HL-60/S4 treated with retinoic acid at 250 ng/mL for 4 days and 3 days (cell line): ENCODE data around the gene CYB561D2.

Experiments
- in situ Hi-C: fragments of 300-500 bp; cut with MboI; formaldehyde crosslinking; loops from 2 replicates; pipeline ENCODE4 v1.7.0; 2022; ENCODE audit warnings: low sequenced_read_pairs

CYB561D2 gene

DNA sequence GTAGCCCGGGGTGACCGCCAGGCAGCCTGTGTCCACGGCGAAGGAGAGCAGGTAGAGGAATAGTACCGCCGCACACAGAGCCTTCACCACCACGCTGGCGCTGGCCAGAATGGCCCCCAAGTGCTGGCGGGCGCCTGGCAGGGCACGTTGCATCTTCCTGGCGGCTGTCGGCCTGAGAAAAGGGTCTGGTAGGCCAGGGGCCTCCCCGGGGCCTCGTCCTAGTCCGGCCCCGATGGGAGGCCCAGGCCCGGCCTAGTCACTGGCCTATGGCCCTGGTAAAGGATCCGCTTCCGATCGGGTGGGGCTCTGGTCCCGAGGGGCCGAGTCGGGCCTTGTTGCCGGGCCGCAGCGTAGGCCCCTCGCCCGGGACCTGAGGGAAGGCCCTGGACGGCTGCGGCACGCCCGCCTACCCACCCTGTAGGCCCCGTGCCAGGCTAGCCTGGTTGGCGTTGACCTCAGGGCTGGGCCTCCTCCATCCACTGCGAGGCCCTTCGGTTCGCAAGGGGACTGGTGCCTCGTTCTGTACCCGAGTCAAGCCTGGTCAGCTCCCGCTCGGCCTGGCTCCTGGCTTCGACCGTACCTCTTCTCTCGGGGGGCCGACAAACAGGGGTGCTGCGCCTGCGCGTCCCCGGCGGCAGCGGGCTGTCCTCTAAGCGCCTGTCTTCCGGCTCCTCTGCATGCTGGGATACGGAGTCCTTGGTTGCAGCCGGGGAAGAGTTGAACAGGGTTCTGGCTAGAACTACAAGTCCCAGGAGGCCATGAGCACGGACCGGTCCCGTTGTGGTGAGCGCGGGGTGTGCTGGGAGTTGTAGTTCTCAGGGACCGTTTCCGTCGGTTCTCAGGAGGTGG is 8.5 kb downstream of the CYB561D2 start, which contains the start of gene TMEM115:
TSS of gene TMEM115 (minus strand) at position 611 of the 849 bp plus-strand sequence. CDS start at position 153, 458 bp downstream.
- in situ Hi-C loops: loop anchor here (25.0 kb wide), 1 partner anchor 178 kb away; no protein-coding TSS in a partner anchor

DNA sequence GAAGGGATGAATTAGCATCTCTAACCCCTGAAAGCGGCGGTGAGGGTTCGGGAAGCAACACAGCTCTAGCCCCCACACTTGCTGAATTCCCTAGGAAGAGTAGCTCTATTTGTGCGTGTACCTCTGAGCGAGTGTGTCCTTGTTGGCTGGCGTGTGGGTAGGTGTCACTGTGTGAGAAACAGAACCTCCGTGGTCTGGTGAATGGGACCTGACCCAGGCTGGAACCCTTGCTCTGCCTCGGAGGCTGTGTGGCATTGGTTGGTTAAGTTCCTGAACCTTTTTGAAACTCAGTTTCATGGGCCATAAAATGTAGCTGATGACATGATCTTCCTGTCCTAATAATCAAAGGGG is 9.1 kb downstream of the CYB561D2 start:
- in situ Hi-C loops: loop anchor here (25.0 kb wide), 1 partner anchor 178 kb away; no protein-coding TSS in a partner anchor

DNA sequence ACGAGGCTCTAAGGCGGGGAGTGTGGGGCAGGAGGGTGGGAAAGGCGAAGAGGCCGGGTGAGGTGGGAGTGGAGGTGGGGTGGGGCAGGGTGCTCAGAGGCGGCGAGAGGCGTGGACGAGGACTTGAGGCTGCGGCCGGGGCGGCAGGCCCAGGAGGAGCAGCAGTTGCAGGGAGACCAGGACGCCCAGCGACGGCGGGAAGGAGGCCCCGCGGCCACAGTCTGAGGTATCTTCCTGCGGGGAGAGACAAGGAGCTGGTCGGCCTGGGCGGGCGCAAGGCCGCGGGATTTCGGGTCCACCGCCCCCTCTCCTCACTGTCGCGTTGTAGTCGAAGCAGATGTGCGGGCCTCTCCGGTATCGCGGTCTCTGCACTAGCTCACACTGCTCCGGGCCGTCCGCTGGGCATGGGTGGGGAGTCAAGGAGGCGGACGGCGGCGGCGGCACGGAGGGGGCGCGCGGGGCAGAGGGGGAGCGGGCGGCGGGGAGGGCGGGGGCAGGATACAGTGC is 14.0 kb downstream of the CYB561D2 start:
- in situ Hi-C loops: loop anchor here (25.0 kb wide), 1 partner anchor 173 kb away; no protein-coding TSS in a partner anchor

DNA sequence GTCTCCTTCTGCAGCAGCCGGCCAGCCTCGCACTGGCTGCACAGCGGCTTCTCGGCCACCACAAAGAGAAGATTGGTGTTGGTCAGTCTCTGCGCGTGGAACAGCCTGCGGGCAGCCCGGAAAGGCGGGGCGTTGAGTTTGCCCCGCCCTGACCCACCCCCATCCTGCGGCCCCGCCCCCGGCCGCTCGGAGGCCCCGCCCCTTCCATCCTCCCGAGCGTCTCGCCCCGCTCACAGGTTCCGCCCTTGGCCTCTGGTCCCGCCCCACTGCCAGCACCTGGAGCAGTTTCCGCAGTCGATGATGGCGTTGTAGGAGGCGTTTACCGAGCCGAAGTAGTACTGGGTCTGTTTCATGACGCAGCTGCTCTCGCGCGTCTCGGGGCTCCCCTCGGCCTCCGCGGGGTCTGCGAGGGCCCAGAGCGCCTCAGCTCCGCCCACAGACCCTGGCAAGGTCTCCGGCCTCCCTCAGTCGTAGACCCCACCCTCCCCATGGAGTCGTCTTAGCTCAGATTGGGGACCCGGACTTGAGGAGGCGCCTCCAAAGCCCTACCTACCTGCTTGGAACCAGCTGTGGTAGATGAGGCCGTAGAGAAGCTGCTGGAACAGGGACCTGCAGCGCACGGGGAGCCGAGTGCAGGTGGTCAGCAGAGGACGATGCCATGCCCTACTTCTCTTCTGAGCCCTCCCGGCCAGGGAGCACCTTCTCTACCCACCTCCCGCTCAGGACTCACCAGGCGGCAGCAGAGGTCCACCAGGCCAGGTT is 14.6 kb downstream of the CYB561D2 start:
- in situ Hi-C loops: loop anchor here (25.0 kb wide), 1 partner anchor 172 kb away; no protein-coding TSS in a partner anchor

DNA sequence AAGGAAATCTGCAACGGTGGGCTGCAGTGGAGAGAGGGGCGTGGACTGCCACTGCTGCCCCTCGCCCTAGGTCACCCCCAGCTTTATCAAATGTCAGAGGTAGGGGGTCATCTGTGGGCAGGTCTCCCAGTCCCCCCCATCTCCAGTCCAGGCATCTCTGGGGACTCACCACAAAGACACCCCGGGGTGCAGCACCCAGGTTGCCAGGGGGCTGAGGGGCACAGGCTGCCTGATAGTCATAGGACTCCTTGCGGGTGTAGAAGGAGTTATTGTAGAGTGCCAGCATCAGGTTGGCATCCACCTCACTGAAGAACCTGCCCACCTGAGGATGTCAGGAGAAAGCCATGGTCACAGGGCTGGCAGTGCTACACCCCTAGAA is 15.2 kb downstream of the CYB561D2 start:
- in situ Hi-C loops: loop anchor here (25.0 kb wide), 1 partner anchor 171 kb away; no protein-coding TSS in a partner anchor

DNA sequence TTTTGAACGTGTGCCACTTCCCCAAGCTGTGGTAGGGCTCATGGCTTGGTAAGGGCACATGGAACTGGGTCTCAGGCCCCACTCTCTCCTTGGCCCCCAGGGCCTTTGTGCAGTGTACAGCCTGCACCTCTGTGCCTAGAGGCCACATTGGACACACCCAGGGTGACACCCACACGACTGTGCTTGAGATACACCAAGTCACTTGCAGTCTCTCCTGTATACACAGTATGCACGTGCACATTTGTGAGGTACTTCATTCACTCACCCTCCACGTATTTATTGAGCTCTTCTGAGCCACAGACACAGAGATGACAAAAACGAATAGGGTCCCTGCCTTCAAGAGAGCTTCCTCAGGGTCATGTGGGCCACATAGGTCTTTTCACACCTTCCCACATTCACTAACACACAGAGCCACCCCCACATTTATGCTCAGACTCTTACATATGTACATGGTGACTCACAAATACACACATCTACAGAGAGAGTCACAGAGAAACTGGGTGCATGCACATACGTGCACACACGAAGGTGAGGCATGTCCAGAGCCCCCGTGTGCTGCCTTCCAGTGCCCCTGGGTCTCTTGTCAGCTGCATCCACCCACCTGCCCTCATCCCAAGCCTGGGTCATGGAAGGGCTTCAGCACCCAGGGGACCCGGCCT is 18.5 kb downstream of the CYB561D2 start:
- in situ Hi-C loops: loop anchor here (25.0 kb wide), 1 partner anchor 168 kb away; no protein-coding TSS in a partner anchor

DNA sequence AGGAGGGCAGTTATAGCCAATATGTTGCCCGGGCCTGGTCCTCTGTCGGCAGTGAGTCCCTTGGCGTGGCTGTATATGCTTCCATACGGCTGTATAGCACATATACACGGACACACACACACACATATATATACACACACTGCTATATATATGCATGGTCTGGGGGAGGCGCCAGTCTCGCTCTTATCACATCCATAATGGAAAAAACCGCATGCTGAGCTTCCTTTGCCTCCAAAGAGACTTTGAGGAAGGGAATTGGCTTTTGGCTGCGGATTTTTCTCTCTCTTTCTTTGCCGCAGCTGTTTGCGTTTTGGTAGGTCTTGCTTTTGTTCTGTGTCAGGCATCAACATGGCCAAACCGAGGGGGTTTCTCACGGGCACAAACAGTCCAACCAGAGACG is 19.9 kb downstream of the CYB561D2 start:
- in situ Hi-C loops: loop anchor here (25.0 kb wide), 1 partner anchor 167 kb away; no protein-coding TSS in a partner anchor

DNA sequence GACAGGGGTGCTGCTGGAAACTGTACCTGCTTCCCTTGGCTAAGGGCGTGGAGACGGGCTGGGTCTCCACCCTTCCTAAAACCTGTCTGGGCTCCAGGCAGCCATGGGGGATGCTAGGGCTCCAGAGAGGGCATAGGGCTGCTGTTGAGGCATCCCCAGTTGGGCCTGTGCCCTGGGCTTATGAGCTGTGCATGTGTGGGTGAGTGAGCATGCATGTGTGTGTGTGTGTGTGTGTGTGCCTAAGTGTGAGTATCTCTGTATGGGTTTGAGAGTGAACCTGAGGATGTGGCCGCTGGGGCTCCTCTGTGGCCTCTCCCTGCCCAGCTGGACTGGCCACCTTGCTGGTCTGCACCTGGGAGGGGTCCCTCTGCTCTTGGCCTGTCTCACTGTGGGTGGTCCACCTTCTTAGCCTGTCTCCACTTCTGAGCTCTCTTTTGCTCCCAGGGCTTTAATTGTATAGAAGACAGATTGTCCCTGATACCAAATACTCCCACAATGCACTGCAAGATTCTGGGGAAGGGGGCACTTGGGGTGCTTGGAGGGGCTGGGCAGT is 20.5 kb downstream of the CYB561D2 start:
- in situ Hi-C loops: loop anchor here (25.0 kb wide), 1 partner anchor 166 kb away; no protein-coding TSS in a partner anchor

DNA sequence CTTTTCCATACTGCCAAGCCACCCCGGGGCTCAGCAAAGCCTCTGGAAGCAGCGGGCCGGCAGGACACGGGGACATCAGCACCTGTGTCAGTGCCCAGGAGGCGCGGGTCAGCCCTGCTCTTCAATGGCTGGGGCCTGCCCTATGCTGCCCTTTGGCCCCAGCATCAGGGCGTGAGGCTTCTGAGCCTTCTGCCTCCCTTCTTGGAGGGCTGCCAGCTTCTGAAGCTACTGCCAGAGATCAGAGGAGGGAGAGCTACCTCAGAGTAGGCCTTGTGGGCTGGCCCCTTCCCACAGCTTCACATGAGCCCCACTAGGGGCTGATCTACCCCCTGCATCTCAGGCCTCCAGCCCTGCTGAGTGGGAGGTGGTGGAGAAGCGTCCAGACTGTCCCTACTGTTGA is 21.7 kb downstream of the CYB561D2 start:
- in situ Hi-C loops: loop anchor here (25.0 kb wide), 1 partner anchor 165 kb away; no protein-coding TSS in a partner anchor

DNA sequence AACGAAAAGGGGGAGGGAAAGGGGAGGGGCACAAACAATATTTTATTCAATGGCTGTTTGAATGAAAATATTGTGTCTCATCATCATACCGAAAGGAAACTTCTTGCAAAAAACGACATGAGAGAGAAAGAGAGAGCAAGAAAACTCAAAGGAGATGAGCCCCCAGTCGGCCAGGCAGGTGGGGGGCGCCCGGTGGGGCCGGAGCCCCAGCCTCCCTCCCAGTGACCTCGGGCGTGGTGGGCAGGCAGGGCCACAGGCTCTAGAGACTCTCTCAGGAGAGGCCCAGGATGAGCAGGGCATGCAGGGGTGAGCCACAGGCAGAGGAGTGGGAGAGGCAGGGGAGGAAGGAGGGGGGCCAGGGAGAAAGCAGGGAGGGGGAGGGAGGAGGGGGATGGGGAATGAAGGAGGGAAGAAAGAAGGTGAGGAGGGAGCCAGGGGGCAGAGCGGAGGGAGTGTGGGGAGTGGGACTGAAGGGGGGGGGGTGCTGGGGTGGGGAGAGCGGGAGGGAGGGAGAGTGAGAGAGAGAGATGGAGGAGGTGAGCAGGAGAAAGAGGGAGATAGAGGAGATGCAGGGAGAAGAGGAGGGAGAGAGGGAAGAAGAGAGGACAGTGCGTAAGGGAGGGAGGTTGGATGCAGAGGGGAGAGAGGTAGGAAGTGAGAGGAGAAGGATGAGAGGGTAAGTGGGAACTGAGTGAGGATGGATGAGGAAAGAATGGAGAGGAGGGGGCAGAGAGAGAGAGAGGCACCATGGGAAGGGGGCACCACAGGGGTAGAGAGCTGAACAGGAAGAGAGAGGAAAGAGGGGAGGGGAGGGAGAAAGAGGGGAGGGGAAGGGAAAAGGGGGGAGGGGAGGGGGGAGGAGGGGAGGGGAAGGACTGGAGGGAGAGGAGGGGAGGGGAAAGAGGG is 22.7 kb downstream of the CYB561D2 start:
- in situ Hi-C loops: loop anchor here (25.0 kb wide), 1 partner anchor 164 kb away; no protein-coding TSS in a partner anchor

DNA sequence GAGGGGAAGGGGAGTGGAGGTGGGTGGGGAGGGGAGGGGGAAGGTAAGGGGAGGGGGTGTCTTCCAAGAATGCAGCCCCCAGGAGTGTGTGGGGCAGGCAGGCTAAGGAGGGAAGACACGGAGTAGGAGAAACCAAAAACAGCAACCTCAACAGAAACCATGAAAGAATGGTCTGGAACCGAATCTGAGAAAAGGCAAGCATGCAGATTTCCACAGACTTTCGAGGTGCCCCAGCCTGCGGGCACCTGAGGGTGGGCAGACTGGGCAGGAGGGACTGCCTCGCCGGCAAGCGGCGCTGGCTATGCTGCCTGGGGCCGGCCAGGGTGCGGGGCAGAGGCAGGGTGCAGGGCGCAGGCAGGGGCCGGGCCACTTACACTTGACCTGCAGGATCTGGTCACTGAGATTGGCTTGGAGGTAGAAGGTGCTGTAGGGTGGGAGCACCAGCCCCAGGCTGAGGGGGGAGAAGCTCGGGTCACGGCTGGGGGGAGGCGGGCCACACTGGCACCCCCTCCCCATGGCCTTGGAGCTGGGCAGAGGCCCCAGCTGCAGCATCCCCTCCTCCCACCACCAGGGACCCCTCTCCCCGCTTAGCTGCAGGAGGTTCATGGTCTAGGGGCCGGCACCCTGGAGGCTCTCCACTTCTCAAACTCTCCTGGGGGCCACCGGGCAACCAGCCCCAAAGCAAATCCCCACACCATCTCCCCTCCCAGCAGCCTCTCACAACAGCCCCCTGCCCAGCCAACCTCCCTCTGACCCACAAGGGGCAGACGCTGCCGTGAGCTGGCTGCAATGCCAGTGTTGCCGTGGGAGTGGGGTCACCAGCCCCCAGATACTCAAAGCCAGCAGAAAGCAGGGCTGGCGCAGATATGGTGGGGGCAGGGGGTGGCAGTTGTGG is 23.9 kb downstream of the CYB561D2 start:
- in situ Hi-C loops: loop anchor here (25.0 kb wide), 1 partner anchor 163 kb away; no protein-coding TSS in a partner anchor

DNA sequence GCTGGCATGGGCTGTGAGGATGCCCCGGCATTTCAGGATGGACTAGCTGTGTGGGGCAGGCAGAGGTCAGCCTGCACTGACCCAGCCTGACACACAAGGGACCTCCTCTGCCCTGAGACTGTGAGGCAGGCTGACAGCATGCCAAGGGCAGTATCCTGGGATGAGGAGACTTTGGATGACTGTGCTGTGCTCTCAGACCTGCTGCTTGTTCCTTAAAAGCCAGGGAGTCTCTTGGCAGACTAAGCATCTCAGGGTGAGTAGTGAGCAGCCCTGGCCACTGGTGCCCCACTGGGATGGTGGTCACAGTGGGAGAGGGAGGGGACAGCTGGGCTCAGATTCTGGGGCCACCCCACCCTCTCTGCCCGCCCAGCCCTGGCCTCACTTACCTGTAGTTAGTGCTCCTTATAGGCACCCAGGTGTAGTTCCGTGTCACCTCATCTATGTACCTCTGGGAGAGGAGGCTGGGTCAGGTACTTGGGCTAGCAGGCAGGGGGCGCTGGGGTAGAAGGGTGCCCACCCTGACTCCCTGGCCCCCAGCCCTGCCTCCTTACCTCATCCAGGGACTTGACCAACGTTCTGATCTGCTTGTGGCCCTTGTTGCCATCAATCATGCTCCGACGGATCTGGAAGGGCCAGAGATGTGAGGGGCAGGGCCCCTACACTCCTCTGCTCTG is 24.7 kb downstream of the CYB561D2 start:
- in situ Hi-C loops: no loop called here

DNA sequence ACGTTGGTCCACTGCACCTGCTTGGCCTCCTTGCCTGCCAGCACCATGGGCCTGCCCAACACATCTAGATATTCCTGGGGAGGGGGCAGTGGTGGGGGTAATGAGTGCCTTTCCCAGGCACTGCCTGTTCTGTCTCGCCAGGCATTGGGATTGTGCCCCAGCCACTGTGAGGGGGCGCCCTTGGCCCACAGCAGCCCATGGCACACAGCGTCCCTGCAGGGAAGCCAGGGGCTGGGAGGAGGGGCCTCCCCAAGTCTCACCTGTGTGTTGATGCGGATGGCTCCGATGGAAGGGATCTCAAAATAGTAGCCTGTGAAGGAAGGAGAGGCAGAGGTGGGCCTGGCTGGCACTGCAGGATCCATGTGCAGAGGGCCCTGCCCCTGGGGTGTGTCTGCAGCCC is 27.4 kb downstream of the CYB561D2 start:
- in situ Hi-C loops: no loop called here

DNA sequence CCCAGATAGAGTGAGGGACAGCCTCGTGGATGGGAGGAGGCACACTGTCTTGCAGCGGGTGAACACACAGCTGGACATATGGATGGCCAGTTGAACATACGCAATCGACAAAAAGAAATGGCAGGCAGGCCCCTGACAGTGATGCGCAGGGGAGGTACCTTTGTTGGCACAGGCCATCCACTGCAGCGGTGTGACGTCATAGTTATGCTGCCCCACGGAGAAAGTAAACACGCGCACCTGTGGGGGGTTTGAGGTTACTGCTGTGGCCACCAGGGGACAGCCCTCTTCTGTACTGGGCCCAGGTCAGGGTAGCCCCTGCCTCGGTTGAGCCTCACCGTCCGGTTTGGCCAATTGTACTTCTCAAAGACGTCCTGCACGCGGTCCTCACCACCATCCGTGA is 28.1 kb downstream of the CYB561D2 start:
- in situ Hi-C loops: no loop called here

DNA sequence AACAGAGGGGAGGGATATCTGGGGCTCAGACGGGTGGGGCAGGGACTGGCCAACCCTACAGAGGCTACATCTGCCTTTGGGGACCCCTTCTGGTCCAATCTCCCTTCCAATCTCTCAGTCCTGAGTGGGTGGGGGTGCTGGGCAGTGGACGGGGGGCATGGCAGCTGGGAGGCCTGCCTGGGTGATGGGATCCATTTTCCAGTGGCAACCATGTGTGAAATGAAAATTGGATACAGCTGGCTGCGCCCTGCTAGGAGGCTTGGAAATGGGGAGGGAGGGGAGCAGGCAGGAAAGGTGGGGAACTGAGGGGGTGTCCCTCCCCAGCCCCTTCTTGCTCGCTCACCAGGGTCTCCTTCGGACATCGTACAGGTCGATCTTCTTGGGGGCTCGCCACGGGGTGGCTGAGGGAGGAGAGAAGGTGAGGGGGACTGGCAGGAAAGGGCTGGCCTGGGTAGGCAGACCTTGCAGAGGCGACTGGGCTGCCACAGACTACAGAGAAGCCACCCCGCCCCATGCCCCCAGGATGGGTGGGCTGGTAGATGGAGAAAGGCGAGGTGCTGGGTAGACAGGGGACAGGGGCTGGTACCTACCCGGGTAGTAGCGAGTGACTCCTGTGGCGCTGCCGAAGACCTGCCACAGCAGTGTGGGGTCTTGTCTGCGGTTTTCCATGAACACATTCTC is 29.9 kb downstream of the CYB561D2 start:
- in situ Hi-C loops: no loop called here

DNA sequence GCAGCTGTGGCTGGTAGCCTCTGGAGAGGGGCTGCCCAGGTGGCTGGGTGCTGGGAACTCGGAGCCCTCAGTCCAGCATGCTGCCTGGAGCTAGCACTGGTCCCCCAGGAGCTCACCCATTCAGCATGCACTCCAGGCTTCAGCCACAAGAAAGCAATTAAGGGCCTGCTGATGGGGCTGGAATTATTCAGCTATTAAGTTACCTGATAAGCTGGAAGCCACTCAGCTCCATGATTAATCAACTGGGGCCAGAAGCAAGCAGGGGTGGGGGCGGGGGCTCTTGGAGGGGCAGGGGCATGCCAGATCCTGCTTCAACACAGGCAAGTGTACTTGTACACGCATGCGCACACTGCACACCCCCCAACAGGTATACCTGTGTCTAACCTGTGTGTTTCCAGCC is 30.7 kb downstream of the CYB561D2 start:
- in situ Hi-C loops: no loop called here

DNA sequence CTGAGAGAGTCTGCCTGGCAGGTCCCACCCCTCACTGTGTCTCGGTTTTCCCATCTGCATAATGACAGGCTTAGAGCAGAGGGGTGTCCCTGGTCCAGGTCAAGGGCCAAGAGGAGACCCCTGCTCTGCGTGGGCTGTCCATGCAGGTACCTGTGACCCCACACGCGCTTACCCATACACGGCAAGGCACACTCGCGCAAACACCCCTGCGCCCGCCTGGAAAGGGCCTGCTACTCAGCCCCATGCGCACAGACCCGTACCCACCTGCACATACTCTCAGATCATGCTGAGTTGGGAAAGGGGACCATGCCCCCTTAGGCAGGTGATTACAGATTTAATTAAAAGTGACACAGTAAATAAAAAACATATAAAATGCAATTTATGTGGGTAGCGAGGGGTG is 32.1 kb downstream of the CYB561D2 start:
- in situ Hi-C loops: no loop called here
